ENCODE results near the gene GALNT16.

- TF ChIP-seq POLR2A (IDR thresholded peaks at IDR 0.05), result no peak
- TF ChIP-seq CTCF (IDR thresholded peaks at IDR 0.05), result no peak
- no peak for TF ChIP-seq POLR2AphosphoS5 (IDR thresholded peaks at IDR 0.05)
Measured at GRCh38 chr14:69280746-69281291, 20.9 kb downstream of the GALNT16 start.

All from suprapubic skin (tissue), 4 donors.